H1 (cell line): ENCODE results near the gene ATP1A1. TPM values are rescaled to one million over a fixed set of nuclear protein-coding genes. Genes with fewer than 3 reads are reported as not detected.

Experiments used
- CTCF ChIA-PET: fragments of 300-600 bp; sonication (Branson Sonifier 250); formaldehyde crosslinking; loops from one replicate; lab custom pipeline; 2021; ENCODE audit not compliant: partially characterized antibody; lab: Charles Lee
- POLR2A ChIA-PET: fragments of 300-600 bp; sonication (Branson Sonifier 250); formaldehyde crosslinking; loops from one replicate; lab custom pipeline; 2021; ENCODE audit warnings: inconsistent platforms; ENCODE audit not compliant: partially characterized antibody; lab: Charles Lee
- DNase-seq, 2 experiments: peaks; one replicate each; pipeline versions ENCODE4 v3.0.0 to v3.0.0-alpha.2; 2010 to 2022; ENCODE audit warnings: low spot score in 2 of 2, low read depth in 1 of 2, mixed read lengths in 1 of 2
- FAIRE-seq: peaks from 2 replicates; lab custom pipeline; 2011; peaks lifted over from hg19 to GRCh38; lab: Jason Lieb, UNC
- H2AFZ ChIP-seq: 2 replicates; pipeline ENCODE4 v1.8.1; 2012; ENCODE audit warnings: low read length, inconsistent platforms
- H2AK5ac ChIP-seq: 2 replicates; pipeline ENCODE4 v1.6.1; 2013; ENCODE audit warnings: low read depth, low read length
- H2BK120ac ChIP-seq: replicated peaks from 2 replicates; pipeline ENCODE3; 2013; ENCODE audit warnings: low read depth, low read length, inconsistent platforms
- H2BK12ac ChIP-seq: 2 replicates; pipeline ENCODE4 v1.6.1; 2013; ENCODE audit warnings: low read depth, low read length
- H2BK15ac ChIP-seq: 2 replicates; pipeline ENCODE4 v1.6.1; 2013; ENCODE audit warnings: low read length
- H2BK20ac ChIP-seq: 2 replicates; pipeline ENCODE4 v1.6.1; 2013; ENCODE audit warnings: low read length
- H2BK5ac ChIP-seq: 2 replicates; pipeline ENCODE4 v1.6.1; 2013; ENCODE audit warnings: low read depth, low read length
- H3K14ac ChIP-seq: 2 replicates; pipeline ENCODE4 v1.6.1; 2013; ENCODE audit warnings: inconsistent platforms; ENCODE audit not compliant: insufficient read length
- H3K18ac ChIP-seq: 2 replicates; pipeline ENCODE4 v1.6.1; 2013; ENCODE audit warnings: low read length; ENCODE audit errors: extremely low read depth
- H3K23ac ChIP-seq: 2 replicates; pipeline ENCODE4 v1.6.1; 2013; ENCODE audit warnings: inconsistent platforms; ENCODE audit not compliant: insufficient read length
- H3K23me2 ChIP-seq: 2 replicates; pipeline ENCODE4 v1.6.1; 2013; ENCODE audit warnings: low read depth, low read length
- H3K27ac ChIP-seq: 2 replicates; pipeline ENCODE4 v1.6.1; 2011; ENCODE audit warnings: low read depth, low read length, inconsistent platforms
- H3K27me3 ChIP-seq, 4 experiments: replicated peaks in 1 of 4; 1 replicate in 1 of 4; 2 replicates in 3 of 4; pipeline versions ENCODE4 v1.6.1 to v1.8.1; 2011 to 2013; ENCODE audit warnings: low read length in 3 of 4, mild to moderate bottlenecking in 3 of 4, inconsistent platforms in 2 of 4, mixed read lengths in 2 of 4, moderate library complexity in 1 of 4; ENCODE audit not compliant: control insufficient read depth in 3 of 4, insufficient read depth in 3 of 4; ENCODE audit errors: extremely low read depth in 1 of 4
- H3K36me3 ChIP-seq, 4 experiments: 2 replicates each; pipeline versions ENCODE4 v1.6.1 to v1.8.1; 2011 to 2013; ENCODE audit warnings: mild to moderate bottlenecking in 4 of 4, low read length in 3 of 4, moderate library complexity in 2 of 4, control low read depth in 1 of 4, inconsistent platforms in 1 of 4; ENCODE audit not compliant: insufficient read depth in 4 of 4, control insufficient read depth in 2 of 4
- H3K4ac ChIP-seq: replicated peaks from 2 replicates; pipeline ENCODE3; 2013; ENCODE audit warnings: low read length, low read depth, mixed read lengths, inconsistent platforms; ENCODE audit not compliant: insufficient read length
- H3K4me1 ChIP-seq, 4 experiments: replicated peaks in 1 of 4; 1 replicate in 1 of 4; 2 replicates in 3 of 4; pipeline versions ENCODE4 v1.6.1 to v1.8.1; 2011 to 2013; ENCODE audit warnings: low read length in 3 of 4, inconsistent platforms in 2 of 4, mixed read lengths in 1 of 4; ENCODE audit not compliant: insufficient read depth in 4 of 4, control insufficient read depth in 3 of 4
- H3K4me2 ChIP-seq, 2 experiments: 2 replicates each; pipeline versions ENCODE4 v1.6.1 to v1.8.1; 2011 to 2013; ENCODE audit warnings: low read depth in 2 of 2, low read length in 2 of 2, control low read depth in 1 of 2, inconsistent platforms in 1 of 2, mild to moderate bottlenecking in 1 of 2; ENCODE audit not compliant: insufficient read depth in 1 of 2
- H3K4me3 ChIP-seq, 4 experiments: fragments of 200-600, 300-600 bp in 1 of 4; sonication (generic), shearing (Covaris generic), sonication (Bioruptor Twin) in 1 of 4; 2 replicates each; pipeline versions ENCODE4 v1.5.1 to v1.8.1; 2011 to 2016; ENCODE audit warnings: low read length in 4 of 4, low read depth in 3 of 4, control low read depth in 2 of 4, inconsistent platforms in 2 of 4, mild to moderate bottlenecking in 2 of 4, mixed read lengths in 1 of 4, moderate library complexity in 1 of 4; ENCODE audit not compliant: insufficient read depth in 2 of 4; ENCODE audit errors: extremely low read depth in 1 of 4
- H3K56ac ChIP-seq: replicated peaks from 2 replicates; pipeline ENCODE3; 2013; ENCODE audit warnings: low read depth, mild to moderate bottlenecking, mixed read lengths, low read length, inconsistent platforms; ENCODE audit not compliant: insufficient read length
- H3K79me1 ChIP-seq: 2 replicates; pipeline ENCODE4 v1.6.1; 2013; ENCODE audit warnings: low read depth, low read length, control low read depth
- H3K79me2 ChIP-seq, 2 experiments: 2 replicates each; pipeline versions ENCODE4 v1.6.1 to v1.8.1; 2012 to 2013; ENCODE audit warnings: low read length in 2 of 2, mild to moderate bottlenecking in 2 of 2, inconsistent platforms in 1 of 2; ENCODE audit not compliant: insufficient read depth in 2 of 2, control insufficient read depth in 1 of 2
- H3K9ac ChIP-seq, 4 experiments: replicated peaks in 1 of 4; 1 replicate in 1 of 4; 2 replicates in 3 of 4; pipeline versions ENCODE4 v1.6.1 to v1.8.1; 2011 to 2013; ENCODE audit warnings: low read depth in 3 of 4, low read length in 3 of 4, control low read depth in 2 of 4, mild to moderate bottlenecking in 2 of 4, moderate library complexity in 2 of 4, inconsistent platforms in 1 of 4; ENCODE audit errors: extremely low read depth in 1 of 4
- H3K9me3 ChIP-seq, 2 experiments: 2 replicates each; pipeline versions ENCODE4 v1.6.1 to v1.8.1; 2012 to 2013; ENCODE audit warnings: mild to moderate bottlenecking in 2 of 2, moderate library complexity in 2 of 2, control low read depth in 1 of 2, inconsistent platforms in 1 of 2, low read depth in 1 of 2, low read length in 1 of 2, mixed read lengths in 1 of 2; ENCODE audit not compliant: insufficient read depth in 2 of 2
- H4K20me1 ChIP-seq, 2 experiments: replicated peaks in 1 of 2; 2 replicates each; pipeline versions ENCODE3 to v1.8.1; 2011 to 2013; ENCODE audit warnings: inconsistent platforms in 2 of 2, low read length in 2 of 2, mild to moderate bottlenecking in 1 of 2; ENCODE audit not compliant: insufficient read depth in 2 of 2, control insufficient read depth in 1 of 2
- H4K5ac ChIP-seq: 2 replicates; pipeline ENCODE4 v1.6.1; 2013; ENCODE audit warnings: low read length, low read depth, mixed read lengths, inconsistent platforms; ENCODE audit not compliant: insufficient read length
- H4K8ac ChIP-seq: 2 replicates; pipeline ENCODE4 v1.8.0; 2013; ENCODE audit warnings: mild to moderate bottlenecking, moderate library complexity, low read length, inconsistent platforms; ENCODE audit not compliant: insufficient read depth; ENCODE audit errors: extremely low read depth
- H4K91ac ChIP-seq: replicated peaks from 2 replicates; pipeline ENCODE3; 2013; ENCODE audit warnings: low read length, mixed read lengths, inconsistent platforms; ENCODE audit not compliant: insufficient read length
- ATF3 ChIP-seq: IDR thresholded peaks from 2 replicates; pipeline ENCODE4 v1.6.1; 2011; ENCODE audit warnings: low read depth, mild to moderate bottlenecking, low read length; ENCODE audit not compliant: insufficient read depth
- BACH1 ChIP-seq: IDR thresholded peaks from 2 replicates; pipeline ENCODE4 v1.6.1; 2012; ENCODE audit warnings: low read length, improper control_type of control experiment
- BRCA1 ChIP-seq: IDR thresholded peaks from 2 replicates; pipeline ENCODE4 v1.6.1; 2012; ENCODE audit warnings: low read depth, low read length, improper control_type of control experiment
- CBX5 ChIP-seq: fragments of 300-800, 300-1000 bp; sonication (generic); IDR thresholded peaks from 2 replicates; pipeline ENCODE4 v1.7.1; 2016; ENCODE audit warnings: antibody characterized with exemption, low read length, low read depth
- GABPA ChIP-seq: IDR thresholded peaks from 2 replicates; pipeline ENCODE4 v1.6.1; 2011; ENCODE audit warnings: mild to moderate bottlenecking, low read length, moderate library complexity, borderline replicate concordance; ENCODE audit not compliant: insufficient read depth
- HDAC6 ChIP-seq: IDR thresholded peaks from one replicate; pipeline ENCODE4 v1.7.1; 2012; ENCODE audit warnings: low read depth, mild to moderate bottlenecking, inconsistent platforms, low read length, moderate library complexity
- KDM1A ChIP-seq: fragments of 200-600, 300-600 bp; sonication (generic); IDR thresholded peaks from 2 replicates; pipeline ENCODE4 v1.7.1; 2016; ENCODE audit warnings: mild to moderate bottlenecking, low read length, borderline replicate concordance
- RNF2 ChIP-seq: fragments of 200-900, 300-1000 bp; sonication (generic); IDR thresholded peaks from 2 replicates; pipeline ENCODE4 v1.7.1; 2016; ENCODE audit warnings: borderline replicate concordance, low read depth, mild to moderate bottlenecking, antibody characterized with exemption, low read length; ENCODE audit not compliant: poor library complexity, severe bottlenecking; ENCODE audit errors: missing control alignments
- SP1 ChIP-seq: IDR thresholded peaks from 2 replicates; pipeline ENCODE4 v1.6.1; 2011; ENCODE audit warnings: low read depth, low read length
- SRF ChIP-seq: IDR thresholded peaks from 2 replicates; pipeline ENCODE4 v1.6.1; 2011; ENCODE audit warnings: mild to moderate bottlenecking, low read depth, low read length, moderate library complexity
- TAF1 ChIP-seq: IDR thresholded peaks from 2 replicates; pipeline ENCODE4 v1.6.1; 2011; ENCODE audit warnings: mild to moderate bottlenecking, low read depth, low read length
- YY1 ChIP-seq: IDR thresholded peaks from 2 replicates; pipeline ENCODE4 v1.6.1; 2011; ENCODE audit warnings: low read depth, mild to moderate bottlenecking, low read length
- WGBS, 2 experiments: shearing (Covaris generic) in 1 of 2; methylation state at CpG; one replicate each; pipeline versions ENCODE4 v1.1.6 to v1.1.7; 2013 to 2015; ENCODE audit warnings: low lambda C conversion rate in 2 of 2, mixed read lengths in 2 of 2, inconsistent platforms in 1 of 2, low coverage in 1 of 2, missing lambda C conversion rate in 1 of 2; ENCODE audit not compliant: insufficient replicate concordance in 2 of 2, insufficient coverage in 1 of 2, insufficient read length in 1 of 2; ENCODE audit errors: extremely low coverage in 1 of 2, missing lambda C conversion rate in 1 of 2; 5-methylcytosine and 5-hydroxymethylcytosine counted together
- polyA plus RNA-seq, 7 experiments: library from polyadenylated mRNA; depleted of rRNA in 3 of 7; stranded (reverse) in 5 of 7; unstranded in 2 of 7; fragments of >200 nt in 5 of 7; fragments of 200-250 nt in 2 of 7; gene quantifications; 1 replicate in 5 of 7; 2 replicates in 1 of 7; 4 replicates in 1 of 7; pipeline versions ENCODE4 v1.2.1 to v1.2.3, GENCODE V29; 2011 to 2013; ENCODE audit warnings: missing spikeins in 2 of 7, mixed read lengths in 2 of 7
- total RNA-seq: library from RNA; stranded (reverse); fragmentation: NEBNext Ultra II Directional; extraction: Animal tissue kit (Norgen Biotek cat#: 25700); gene quantifications from 2 replicates; pipeline ENCODE4 v1.2.1, GENCODE V29; 2021
- TF ChIP-seq, protein P1 (sequence below): IDR thresholded peaks from 2 replicates; pipeline ENCODE4 v1.6.1; 2011; ENCODE audit warnings: low read length, improper control_type of control experiment

ATP1A1 gene
- total and polyA plus RNA-seq, 2 of the 8 experiments (the other 6 are each of a cell fraction or from before 2014, with no cell fraction given) = 222 to 325 TPM

GRCh38 chr1:116357487-116357886 is 15.6 kb upstream of the ATP1A1 start:
- H2BK12ac ChIP-seq = no peak overlapping the region
- no peak overlapping the region for H4K5ac ChIP-seq
- 75% methylated on average over 1 of the region's 1 CpG; no CpG with 5 or more reads in 1 of the 2 experiments for WGBS, 2 experiments
- ChIA-PET POLR2A (no interaction called here), CTCF (interaction anchor here (0.6 to 3.3 kb wide), 2 partner anchors 10 to 54 kb away, joined by 3 to 14 read pairs; no protein-coding TSS in a partner anchor)
- H3K9me3 ChIP-seq = no peaks in the 10 kb centered on the region
- FAIRE-seq = no peak
- H3K79me1 ChIP-seq = no peaks in the 10 kb centered on the region
- no peak overlapping the region for H3K18ac ChIP-seq
- H3K27me3 ChIP-seq = no peaks in the 10 kb centered on the region
- H3K4ac ChIP-seq = no peak overlapping the region
- no peaks in the 10 kb centered on the region for H3K23me2 ChIP-seq
- H3K23ac ChIP-seq = no peak overlapping the region
- no peak overlapping the region for H4K8ac ChIP-seq
- H3K56ac ChIP-seq = no peak overlapping the region
- no peak overlapping the region for H3K9ac ChIP-seq
- H2AFZ ChIP-seq = no peak overlapping the region
- no peak overlapping the region for H4K91ac ChIP-seq
- no peak overlapping the region for H2AK5ac ChIP-seq
- no peaks in the 10 kb centered on the region for H3K36me3 ChIP-seq
- H3K4me1 ChIP-seq = no peaks in the 10 kb centered on the region; a peak in 1 of 7 replicates
- H4K20me1 ChIP-seq = no peaks in the 10 kb centered on the region
- no peak overlapping the region for H2BK120ac ChIP-seq
- H3K14ac ChIP-seq = no peak overlapping the region
- H3K4me3 ChIP-seq = no peak overlapping the region
- H3K79me2 ChIP-seq = no peaks in the 10 kb centered on the region
- no peak for DNase-seq
- H3K4me2 ChIP-seq = no peak overlapping the region
- no peak overlapping the region for H2BK5ac ChIP-seq
- H2BK20ac ChIP-seq = no peak overlapping the region
- no peak overlapping the region for H2BK15ac ChIP-seq
- no peak overlapping the region for H3K27ac ChIP-seq
- TF ChIP-seq SRF = no peak
- TF ChIP-seq TAF1 = no peak
- TF ChIP-seq HDAC6 = no peak
- TF ChIP-seq CBX5 = no peak
- TF ChIP-seq, protein P1, sequence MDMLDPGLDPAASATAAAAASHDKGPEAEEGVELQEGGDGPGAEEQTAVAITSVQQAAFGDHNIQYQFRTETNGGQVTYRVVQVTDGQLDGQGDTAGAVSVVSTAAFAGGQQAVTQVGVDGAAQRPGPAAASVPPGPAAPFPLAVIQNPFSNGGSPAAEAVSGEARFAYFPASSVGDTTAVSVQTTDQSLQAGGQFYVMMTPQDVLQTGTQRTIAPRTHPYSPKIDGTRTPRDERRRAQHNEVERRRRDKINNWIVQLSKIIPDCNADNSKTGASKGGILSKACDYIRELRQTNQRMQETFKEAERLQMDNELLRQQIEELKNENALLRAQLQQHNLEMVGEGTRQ = no peak
- no peak for TF ChIP-seq YY1
- TF ChIP-seq BACH1 = no peak
- TF ChIP-seq ATF3 = no peak
- TF ChIP-seq KDM1A = no peak
- TF ChIP-seq GABPA = no peak
- TF ChIP-seq BRCA1 = no peak
- no peak for TF ChIP-seq RNF2
- no peak for TF ChIP-seq SP1
